NCI-H1092 (cell line): ENCODE measurements around the gene PLK3.
A peak's percentile ranks its signal among the peaks of the same experiment; 100 is the strongest.
"Not testable (repeated sequence)": the region's sequence is repeated elsewhere in the genome, so short reads cannot be mapped to it uniquely, and the experiment has no call there.

Source experiments
- DNase-seq: peaks from one replicate; lab custom pipeline; 2025; lab: John Stamatoyannopoulos, UW

The PLK3 gene

DNA sequence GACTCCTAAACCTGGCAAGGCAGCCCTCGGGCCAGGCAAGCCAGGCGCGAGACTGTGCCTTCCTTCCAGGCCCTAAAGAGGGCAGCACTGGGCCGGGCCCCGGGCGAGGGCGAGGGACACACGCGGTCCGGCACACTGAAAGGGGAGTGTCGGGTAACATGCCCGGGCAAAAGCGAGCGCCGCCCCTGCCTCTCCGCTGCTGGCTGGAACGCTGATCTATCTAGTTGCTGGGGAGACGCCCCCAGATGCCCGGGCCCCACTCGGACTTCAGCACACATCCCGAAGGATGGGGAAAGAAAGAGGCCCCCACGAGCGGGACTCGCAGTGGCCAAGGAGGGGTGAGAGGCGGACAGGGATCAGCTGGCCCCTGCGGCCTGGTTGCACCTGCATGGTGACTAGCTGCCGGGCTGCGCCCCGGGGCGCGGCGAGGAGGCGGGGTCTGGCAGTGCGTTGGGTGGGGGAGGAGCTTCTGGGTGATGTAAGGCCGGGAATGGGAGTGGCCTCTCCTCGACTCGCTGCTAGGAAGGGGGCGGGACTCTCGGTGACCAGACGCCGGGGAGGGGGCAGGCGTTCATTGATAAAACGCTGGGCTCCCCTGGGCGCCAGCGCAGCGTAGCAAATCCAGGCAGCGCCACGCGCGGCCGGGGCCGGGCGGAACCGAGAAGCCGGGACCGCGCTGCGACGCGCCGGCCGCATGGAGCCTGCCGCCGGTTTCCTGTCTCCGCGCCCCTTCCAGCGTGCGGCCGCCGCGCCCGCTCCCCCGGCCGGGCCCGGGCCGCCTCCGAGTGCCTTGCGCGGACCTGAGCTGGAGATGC is at the start of gene PLK3:
Gene PLK3, plus strand, starts transcription at position 608 of the 815 bp plus-strand sequence. Its CDS starts 87 bp downstream, at position 695.
- DNase-seq: peak; percentile 97

- no peak for DNase-seq
Measured at GRCh38 chr1:44757420-44757819, 42.8 kb upstream of the PLK3 start.

- no peak for DNase-seq
Measured at GRCh38 chr1:44759077-44759476, 41.1 kb upstream of the PLK3 start.

GRCh38 chr1:44760876-44761275 is 39.3 kb upstream of the PLK3 start:
- no peak for DNase-seq

GRCh38 chr1:44766421-44766820 is 33.8 kb upstream of the PLK3 start:
- not testable (repeated sequence) for DNase-seq

DNA sequence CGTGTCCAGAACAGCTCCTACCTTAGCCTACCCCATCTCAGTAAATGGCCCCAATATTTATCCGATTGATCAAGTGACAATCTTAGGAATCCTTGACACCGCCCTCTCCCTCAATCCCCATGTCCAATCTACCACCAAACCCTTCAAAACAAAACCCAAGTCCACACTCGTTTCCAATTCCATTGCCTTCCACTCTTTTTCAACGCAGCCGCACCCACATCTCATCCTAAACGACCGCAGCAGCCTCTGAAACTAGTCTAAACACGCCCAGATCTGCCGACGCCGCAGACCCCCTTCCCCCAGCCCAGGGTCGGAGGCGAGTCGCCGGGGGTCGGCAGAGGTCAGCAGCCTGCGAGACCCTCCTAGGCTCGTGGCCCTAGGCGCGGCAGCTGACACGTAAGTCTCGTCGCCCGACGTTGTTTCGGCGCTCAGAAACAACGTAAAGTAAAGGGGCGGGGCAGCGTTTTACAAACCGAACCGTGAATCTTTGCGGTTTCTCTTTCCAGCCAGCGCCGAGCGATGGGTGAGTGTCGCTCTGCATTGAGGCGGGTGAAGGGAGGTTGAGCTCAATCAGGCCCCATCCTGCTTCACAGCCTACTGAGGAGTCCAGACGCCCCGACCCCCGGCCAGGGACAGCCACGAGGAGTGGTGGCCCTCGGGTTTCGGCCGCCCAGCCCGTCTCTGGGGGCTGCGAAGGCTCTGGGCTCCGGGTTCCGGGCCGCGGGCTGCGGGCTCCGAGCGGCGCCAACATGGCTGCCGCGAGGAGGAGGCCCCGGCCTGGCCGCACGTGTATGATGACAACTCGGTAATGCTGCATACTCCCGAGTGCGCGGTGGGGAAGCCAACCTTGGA is 24.9 kb upstream of the PLK3 start, which contains the start of gene RPS8:
Gene RPS8, plus strand, starts transcription at position 463 of the 852 bp plus-strand sequence. Its CDS starts 57 bp downstream, at position 520.
- DNase-seq: peak; percentile 98

DNA sequence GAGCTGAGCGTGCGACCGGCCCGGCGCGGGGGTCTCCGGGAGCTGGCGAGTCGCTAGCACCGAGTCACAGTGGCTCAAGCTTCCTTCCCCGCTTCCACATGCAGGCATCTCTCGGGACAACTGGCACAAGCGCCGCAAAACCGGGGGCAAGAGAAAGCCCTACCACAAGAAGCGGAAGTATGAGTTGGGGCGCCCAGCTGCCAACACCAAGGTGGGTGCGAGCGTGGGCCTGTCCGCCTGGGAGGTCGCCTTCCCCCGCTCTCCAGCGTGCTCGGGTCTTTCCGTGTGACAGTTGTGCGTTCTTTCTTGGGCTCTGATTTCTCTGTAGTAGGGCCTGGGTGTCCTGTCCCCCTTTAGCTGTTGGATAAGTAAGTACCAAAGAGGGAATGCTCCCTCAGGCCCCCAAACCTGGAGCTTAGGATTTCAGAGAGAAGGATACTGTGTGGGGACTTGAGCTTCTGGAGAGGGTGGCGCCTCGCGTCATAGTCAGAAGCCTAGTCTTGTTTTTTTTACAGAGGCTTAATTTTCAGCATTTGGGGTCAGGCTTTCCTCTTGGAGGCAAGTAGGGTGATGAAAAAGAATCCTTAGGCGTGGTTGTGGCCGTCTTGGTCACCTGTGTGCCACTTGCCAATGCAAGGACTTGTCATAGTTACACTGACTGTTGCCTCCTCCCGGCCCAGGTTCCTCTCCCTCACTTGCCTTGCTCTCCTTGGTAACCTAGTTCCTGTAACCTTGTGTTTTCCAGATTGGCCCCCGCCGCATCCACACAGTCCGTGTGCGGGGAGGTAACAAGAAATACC is 24.0 kb upstream of the PLK3 start:
- DNase-seq: no peak

GRCh38 chr1:44776730-44777068 is 23.5 kb upstream of the PLK3 start:
- DNase-seq: no peak

DNA sequence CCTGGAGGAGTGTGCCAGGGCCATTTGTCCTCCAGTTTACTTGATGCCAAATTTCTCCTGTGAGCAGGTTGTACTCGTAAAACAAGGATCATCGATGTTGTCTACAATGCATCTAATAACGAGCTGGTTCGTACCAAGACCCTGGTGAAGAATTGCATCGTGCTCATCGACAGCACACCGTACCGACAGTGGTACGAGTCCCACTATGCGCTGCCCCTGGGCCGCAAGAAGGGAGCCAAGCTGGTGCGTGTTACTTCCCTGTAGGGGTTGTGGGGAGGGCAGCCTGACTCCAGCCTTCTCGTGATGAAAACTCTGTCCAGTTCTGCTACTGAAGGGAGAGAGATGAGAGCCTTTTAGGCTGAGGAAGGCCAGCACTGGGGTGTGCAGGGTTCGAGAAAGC is 22.6 kb upstream of the PLK3 start:
- no peak for DNase-seq

DNA sequence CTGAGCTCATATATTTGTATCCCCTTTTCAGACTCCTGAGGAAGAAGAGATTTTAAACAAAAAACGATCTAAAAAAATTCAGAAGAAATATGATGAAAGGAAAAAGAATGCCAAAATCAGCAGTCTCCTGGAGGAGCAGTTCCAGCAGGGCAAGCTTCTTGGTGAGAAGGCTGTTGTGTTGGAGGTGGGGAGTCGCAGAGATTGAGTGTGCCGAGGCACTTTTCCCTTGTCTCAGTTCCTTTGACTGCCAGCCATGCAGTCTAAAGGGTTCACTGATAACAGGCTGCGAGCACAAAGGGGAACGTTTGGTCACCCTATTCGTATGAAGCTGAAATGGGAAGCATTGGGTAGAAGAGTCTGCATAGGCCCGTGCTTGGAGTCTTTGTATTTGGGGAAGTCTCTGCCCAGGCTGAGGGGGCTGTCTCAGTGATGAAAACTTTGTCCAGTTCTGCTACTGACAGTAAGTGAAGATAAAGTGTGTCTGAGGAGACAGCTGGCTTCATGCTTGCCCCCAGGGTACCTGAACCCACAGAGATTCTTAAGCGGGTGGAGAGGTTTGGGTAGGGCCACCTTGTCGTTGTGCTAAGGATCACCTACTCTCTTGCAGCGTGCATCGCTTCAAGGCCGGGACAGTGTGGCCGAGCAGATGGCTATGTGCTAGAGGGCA is 22.1 kb upstream of the PLK3 start:
- DNase-seq: no peak

- no peak for DNase-seq
Measured at GRCh38 chr1:44778705-44779576, 21.2 kb upstream of the PLK3 start.

DNA sequence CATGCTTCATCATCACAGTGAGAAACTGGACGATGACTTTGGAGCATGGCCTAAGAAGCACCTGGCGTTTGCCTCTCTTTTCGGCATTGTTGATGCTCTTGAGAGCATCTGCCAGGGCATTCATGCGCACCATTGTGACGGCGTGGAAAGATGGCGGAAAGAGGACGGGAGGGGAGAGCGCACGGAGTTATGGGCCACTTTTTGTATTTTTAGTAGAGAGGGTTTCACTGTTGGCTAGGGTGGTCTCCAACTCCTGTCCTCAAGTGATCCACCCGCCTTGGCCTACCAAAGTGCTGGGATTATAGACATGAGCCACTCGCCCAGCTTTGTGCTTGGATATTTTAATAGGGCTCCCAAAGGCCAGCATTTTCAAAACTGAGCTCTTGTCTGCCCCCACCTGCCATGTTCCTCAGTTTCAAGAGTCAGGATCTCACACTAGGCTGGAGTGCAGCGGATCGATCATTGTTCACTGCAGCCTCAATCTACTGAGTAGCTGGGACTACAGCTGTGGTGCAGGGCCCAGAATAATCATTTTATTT is 19.5 kb upstream of the PLK3 start:
- no peak for DNase-seq

DNA sequence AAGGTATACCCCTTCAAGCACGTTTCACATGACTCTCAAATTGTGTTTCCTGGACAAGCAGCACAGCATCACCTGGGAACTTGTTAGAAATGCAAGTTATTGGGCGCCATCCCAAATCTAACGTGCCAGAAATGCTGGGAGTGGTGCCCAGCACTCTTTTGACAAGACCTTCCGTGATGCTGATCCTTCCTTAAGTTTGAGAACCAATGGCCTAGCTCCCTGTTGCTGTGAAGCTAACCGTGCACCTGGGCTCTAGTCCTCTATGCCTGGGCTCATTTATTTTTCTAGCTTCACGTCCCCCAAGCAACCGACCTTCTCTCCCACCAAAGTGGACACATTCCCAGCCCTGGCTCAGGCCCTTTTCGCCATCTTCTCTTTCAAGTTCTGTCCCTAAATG is 16.5 kb upstream of the PLK3 start:
- no peak for DNase-seq

DNA sequence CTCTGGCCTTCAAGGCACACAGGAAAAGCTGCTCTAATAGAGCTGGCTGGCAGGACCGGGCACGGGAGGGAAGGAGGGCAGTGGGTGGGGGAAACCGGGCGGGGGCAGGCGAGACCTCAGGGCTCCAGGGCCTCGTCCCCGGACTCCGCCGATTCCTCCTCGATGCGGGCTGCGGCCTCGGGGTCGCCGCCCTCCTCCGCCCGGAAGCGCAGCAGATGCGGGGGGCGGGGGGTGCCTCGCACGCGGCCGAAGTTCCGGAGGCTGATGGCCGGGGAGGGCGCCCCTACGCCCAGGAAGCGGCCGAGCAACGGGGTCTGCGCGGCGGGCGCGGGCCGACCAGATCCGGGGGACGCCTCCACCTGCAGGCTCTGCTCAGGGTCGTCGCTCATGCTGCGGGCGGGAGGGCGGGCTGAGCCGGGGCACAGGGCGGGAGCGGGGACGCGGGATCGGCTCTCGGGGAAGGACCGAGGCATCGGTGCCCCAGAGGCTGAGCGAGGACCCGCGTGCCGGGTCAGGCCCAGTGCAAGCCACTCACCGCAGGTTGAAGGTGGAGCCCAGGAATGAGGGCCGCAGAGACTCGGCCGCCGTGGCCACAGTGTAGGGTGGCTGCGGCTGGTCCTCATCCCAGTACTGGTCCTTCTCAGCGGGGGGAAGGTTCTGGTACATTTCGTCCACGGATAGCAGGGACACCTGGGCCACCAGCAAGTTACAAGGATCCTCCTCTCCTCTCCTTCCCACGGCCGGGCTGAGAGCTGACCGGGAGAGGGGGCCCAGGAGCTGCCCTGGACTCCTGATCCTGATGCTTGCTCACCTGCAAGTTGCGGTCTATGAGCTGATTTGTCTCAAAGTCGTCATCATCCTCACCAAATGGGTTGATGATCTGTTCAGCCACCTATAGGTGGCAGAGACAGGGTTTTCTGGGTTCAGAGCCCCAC is 15.8 kb upstream of the PLK3 start:
- peak; percentile 5 for DNase-seq

DNA sequence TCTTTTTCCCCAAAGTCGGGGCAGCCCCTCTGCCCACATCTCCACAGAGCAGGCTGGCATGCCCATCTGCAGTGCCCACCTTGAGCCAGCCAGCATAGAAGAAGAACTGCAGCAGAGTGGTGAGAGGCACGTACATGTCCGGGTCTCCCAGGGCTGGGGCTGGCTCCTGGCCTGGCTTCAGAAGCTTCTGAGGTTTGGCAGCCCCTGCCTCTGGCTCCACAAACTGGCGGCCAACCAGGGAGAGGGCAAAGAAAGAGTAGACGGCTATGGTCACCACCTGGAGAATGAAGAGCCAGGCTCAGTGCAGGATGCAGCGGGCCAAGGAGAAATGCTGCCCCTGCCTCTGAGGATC is 15.2 kb upstream of the PLK3 start:
- DNase-seq: no peak

DNA sequence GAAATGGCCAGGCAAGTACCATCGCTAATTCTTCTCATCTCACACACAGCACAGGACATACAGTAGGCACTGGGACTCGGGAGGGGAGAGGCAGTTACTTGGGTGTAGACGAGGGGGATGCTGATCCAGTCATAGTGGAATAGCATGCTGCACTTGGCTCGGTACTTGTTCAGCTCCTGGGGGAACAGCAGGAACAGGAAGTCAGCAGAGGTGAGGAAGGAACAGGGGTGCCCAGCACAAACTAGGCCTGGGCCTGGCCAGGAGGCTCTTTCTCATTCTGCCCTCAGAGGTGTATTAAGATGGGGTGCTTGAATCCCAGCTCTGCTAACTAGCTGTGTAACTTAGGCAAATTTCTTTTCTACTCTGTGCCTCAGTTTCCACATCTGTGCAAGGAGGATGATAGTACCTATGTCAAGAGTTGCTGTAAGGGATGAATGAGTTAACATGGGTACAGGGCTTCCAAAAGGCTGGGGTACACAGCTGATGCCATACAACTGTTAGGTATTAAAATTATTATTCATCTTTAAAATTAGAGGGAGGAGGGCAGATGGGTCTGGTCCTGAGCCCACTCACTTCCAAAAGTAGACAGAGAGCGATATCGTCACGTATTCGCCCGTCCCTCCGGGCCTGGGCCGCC is 14.6 kb upstream of the PLK3 start:
- no peak for DNase-seq

GRCh38 chr1:44786138-44786840 is 13.9 kb upstream of the PLK3 start:
- DNase-seq: no peak

DNA sequence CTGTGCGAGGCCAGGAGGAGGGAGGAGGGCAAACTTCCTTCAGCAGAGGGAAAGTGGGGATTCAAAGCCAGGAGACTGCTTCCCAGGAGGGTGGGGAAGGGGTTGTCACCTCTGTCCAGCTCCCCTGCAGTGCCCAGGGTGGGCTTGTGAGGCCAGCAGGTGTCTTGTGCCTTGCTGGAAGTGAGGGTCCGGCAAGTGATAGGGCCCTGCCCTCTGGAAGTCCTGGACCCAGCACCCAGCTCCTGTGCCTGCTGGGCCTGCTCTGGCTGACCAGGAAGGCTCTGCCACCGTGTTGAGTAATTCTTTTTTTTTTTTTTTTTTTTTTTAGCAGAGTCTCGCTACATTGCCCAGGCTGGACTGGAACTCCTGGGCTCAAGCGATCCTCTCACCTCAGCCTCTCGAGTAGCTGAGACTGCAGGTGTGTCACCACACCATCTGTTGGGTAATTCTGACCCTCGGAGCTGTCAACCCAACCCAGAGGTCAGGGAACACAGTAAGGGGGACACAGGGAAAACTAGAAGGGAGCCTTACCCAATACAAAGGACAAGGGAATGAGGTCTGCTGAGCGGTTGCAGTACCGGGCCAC is 13.2 kb upstream of the PLK3 start:
- no peak for DNase-seq
